ENCODE measurements around the gene RANBP9.

The RANBP9 gene

GRCh38 chr6:13572240-13572639 lies 139.4 kb downstream of the RANBP9 start:
- no peak for DNase-seq (ENCODE audit: low read depth in 3 of 3, low spot score in 1 of 3)

Data from stimulated activated CD4-positive, alpha-beta T cell treated with anti-CD3 and anti-CD28 coated beads, TNF-alpha, amount 100 ng/mL, for 1 hour (primary cell).